ENCODE results near the gene HK3.

Gene HK3

DNA sequence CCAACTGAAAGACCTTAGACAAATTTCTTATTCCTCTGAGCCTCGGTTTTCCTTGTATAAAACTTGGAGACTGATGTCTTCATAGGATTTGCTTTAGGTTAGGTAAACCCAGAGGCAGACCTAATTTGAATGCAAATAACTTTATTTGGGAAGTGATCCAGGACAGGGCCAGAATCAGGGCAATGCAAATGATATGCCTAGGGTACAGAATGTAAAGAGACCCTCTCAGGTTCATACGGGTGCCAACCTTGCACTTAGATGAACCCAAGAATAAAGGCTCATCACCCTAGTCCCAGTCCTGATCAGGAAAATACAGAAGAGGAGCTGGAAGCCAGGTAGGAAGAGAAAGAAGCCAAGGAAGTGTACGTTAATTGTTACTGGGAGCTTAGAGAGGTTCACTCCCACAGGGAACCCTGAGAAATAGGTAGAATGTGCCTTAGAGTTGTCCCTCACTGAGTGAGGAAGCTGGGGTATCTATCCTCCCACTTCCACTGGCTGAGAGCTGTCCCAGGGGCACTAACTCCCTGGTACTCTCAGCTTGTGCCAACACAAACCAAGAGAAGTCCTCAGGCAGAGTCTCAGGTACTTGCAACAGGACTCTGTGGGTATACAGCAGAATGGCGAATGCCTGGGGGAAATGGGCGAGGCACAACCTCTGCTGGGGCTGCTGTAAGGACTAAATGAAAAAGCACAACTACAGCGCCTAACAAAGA is 3.1 kb upstream of the HK3 start:
- FAIRE-seq = no peak

GRCh38 chr5:176901260-176902101 is 2.3 kb upstream of the HK3 start:
- FAIRE-seq = no peak

DNA sequence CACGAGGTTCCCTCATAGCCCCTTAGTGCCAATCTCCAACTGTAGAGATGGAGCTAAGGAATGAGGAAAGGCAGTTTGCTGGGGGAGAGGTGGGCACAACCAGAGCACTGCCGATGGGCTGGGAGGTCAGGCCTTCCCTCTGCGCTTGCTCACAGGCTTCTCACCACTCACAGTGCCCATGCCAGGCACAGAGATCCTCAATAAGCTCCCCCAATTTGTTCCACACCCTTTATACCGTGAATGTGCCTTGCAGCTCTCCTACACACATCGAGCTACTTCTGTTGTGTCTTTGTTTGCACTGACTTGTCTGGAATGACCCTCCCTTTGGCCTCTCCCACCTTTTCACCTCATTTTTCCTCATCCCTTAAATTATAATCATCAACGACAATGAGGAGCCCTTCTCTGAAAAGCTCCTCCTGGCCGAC is 1.6 kb upstream of the HK3 start:
- no peak for FAIRE-seq

- FAIRE-seq = no peak
Measured at GRCh38 chr5:176899946-176900779, 1.0 kb upstream of the HK3 start.

DNA sequence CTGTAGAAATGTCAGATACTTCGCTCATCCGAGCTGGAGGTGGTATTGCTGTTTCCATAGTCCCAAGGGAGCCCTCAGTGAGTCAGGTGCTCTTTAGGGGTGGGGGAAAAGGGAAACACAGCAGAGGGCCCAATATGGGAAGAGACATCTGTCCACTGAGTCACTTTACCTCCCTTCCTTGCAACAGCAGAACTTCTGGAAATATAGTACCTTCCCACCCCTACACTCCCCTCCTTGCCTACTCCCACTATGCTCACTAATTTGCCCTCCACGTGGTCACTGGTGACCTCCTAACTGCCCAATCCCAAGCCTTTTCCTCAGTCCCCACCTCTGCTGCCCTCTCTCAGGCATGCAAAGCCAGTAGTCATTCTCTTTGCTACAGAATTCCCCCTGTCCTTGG is 1.9 kb downstream of the HK3 start:
- FAIRE-seq = no peak

- no peak for FAIRE-seq
Measured at GRCh38 chr5:176895831-176896230, 3.3 kb downstream of the HK3 start.

DNA sequence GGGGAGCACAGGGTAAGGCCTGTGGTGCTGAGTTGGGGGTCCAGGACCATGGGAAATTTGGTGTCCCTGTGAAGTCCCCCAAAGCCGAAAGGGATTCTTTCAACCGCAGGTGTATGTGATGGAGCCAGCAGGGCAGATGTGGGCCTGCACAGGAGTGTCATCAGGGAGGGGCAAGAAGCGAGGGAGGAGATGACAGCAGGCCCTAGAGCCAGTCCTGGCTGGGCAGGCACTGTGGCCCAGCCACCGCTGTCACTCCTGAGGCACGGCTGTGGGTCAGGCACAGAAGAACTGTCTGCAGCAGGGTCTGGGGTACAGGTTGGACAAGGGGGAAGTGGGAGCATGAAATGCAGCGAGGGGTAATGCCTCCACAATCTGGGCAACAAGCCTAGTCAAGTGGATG is 4.8 kb downstream of the HK3 start:
- FAIRE-seq = no peak

- FAIRE-seq = no peak
Measured at GRCh38 chr5:176892663-176893062, 6.5 kb downstream of the HK3 start.

DNA sequence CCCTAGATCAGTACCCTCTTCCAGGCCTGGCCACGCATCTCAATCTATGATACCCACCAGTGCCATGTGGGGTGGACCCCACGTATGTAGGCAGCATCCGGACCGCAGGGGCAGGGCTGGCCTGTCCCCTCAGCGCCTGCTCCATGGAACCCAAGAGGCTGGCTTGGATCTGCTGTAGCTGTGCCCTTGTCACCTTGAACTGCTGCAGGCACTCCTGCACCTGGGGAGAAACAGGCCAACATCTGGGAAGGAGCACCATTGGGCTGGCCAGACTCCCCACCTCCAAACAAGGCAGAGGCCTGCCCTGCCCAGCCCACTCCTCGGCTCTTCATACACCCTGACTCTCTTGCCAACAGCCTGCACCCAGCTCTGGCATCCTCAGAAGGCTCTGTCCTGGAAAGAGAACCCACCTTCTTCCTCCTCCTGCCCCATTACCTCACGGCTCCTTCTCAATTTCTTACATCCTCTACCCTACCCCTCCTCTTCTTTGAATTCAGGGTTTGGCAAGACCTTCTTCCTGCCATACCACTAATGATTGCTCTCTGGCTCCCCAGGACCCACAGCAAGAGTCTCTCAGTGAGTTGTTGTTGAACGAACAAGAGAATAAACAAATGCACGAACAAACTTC is 7.7 kb downstream of the HK3 start:
- FAIRE-seq = no peak

GRCh38 chr5:176890455-176891330 is 8.5 kb downstream of the HK3 start:
- FAIRE-seq = no peak

GRCh38 chr5:176889321-176890280 is 9.5 kb downstream of the HK3 start:
- no peak for FAIRE-seq

GRCh38 chr5:176888865-176889165 is 10.3 kb downstream of the HK3 start:
- no peak for FAIRE-seq

GRCh38 chr5:176888016-176888864 is 10.9 kb downstream of the HK3 start:
- no peak for FAIRE-seq

GRCh38 chr5:176887252-176887849 is 11.8 kb downstream of the HK3 start:
- FAIRE-seq = no peak

DNA sequence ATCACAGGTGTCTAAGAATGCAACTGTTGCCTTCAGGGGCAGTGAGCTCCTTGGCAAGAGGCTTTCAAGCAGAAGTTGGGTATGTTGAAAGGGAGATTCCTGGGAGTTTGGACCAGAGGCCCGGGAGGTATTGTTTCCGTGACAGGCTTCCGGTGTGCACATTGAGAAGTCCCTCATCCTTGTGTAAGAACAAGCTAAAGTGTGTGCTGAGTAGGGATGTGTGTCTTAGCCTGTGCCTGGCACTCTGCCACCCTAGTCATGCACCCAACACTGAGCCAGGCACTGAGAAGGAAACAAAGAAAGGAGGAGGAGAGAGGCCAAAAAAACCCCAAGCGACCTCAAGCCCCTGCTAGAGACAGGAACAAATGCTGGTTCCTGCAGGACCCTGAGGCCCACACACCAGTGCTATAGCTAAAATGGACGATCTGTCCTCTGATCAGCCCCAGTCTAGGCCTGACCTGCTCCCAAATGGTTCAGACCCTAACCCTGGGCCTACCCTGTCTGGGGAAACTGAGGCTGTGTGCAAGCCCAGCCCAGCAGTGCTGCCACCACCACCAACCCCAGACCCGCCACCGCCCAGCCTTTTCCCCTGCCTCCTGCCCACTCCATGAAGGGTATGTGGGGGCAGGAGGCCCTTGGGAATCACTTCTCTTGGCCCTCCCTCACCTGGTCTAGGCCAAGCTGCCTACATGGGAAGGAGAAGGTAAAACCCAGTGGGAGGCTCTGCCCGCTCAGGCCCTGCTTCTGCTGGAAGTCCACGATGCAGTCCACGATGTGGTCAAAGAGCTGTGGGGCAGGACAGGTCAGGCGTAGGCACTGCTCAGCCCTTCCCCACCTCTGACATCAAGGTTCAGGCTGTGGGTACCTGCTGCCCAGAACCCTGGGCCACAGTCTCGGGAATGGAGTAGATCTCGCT is 12.6 kb downstream of the HK3 start:
- no peak for FAIRE-seq

DNA sequence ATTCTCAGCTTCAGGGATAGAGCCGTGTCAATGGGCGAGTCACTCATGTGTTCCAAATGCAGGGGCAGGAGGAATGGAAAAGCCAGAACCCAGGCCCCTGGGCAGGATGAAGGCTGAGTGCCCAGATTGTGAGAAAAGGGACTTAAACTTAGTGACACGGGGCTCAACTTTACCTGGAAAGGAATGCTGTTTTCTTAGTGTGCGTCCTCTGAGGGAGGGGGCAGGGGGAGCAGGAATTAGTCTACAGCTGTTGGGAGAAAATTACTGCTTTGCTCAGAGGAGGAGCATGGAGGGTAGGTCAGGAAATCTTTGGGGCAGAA is 14.6 kb downstream of the HK3 start:
- FAIRE-seq = no peak

- FAIRE-seq = no peak
Measured at GRCh38 chr5:176883700-176884570, 15.2 kb downstream of the HK3 start.

DNA sequence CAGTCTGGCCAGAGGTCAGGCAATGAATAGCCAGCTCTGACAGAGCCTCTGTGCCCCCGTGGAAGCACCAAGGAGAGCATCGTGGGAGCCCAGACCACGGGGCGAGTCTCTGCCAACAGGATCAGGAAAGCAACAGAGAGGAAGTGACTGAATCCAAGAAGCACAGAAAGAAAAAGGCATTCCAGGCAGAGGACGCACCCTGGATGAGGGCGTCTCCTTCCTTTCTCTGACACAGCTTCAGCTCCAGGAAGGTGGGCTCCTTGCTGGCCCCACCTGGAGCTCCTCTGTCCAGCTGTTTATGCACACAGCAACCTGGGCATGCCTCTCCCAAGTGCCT is 16.6 kb downstream of the HK3 start:
- no peak for FAIRE-seq
